Measurements from ENCODE around the gene PCSK4. TPM values are rescaled to one million over a fixed set of nuclear protein-coding genes. Genes with fewer than 3 reads are reported as not detected.

PCSK4 gene
- total RNA-seq, 4 donors from 2014 or later = 1.2 to 6.5 (median 2.9) TPM

DNA sequence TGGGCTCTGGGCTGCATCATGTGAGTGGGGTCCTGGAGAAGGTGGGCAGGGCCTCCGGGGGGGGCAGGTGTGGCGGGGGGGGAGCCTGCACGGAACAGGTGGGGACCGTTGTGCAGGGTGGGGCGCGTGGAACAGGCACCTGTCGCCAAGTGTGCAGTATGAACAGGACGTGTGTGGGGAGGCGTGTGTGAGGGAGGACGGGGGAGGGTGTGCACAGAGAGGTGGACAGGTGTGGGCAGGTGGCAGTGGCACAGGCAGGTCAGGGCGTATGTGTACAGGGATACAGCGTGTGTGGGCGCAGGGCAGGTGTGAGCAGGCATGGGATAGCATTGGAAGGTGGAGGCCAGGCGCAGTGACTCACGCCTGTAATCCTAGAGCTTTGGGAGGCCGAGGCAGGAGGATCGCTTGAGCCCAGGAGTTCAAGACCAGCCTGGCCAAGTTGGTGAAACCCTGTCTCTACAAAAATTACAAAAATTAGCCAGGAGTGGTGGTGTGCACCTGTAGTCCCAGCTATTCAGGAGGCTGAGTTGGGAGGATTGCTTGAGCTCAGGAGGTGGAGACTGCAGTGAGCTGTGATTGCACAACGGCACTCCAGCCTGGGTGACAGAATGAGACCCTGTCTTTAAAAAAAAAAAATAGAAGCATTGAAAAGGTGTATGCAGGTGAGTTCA lies 37.0 kb upstream of the PCSK4 start:
- H3K4me3 ChIP-seq (ENCODE audit: low read depth, poor library complexity, severe bottlenecking) = no peak overlapping the region
- intact Hi-C loops (cut with DNase I; ENCODE audit: low total_unique reads) = no loop called here
- WGBS, 2 donors = 47 to 64% methylated on average over 14 to 18 of the region's 18 CpGs
- TF ChIP-seq CTCF (IDR thresholded peaks at IDR 0.05) = no peak
- no peak for TF ChIP-seq POLR2A (IDR thresholded peaks at IDR 0.05)
- DNase-seq (ENCODE audit: low spot score in 2 of 2) = no peak

GRCh38 chr19:1526066-1526778 lies 36.1 kb upstream of the PCSK4 start:
- 74 to 79% methylated on average over 30 to 33 of the region's 33 CpGs for WGBS, 2 donors
- intact Hi-C loops (cut with DNase I; ENCODE audit: low total_unique reads) = no loop called here
- no peak overlapping the region for H3K4me3 ChIP-seq (ENCODE audit: low read depth, poor library complexity, severe bottlenecking)
- no peak for DNase-seq (ENCODE audit: low spot score in 2 of 2)
- TF ChIP-seq POLR2A (IDR thresholded peaks at IDR 0.05) (no peak), CTCF (IDR thresholded peaks at IDR 0.05) (no peak)

DNA sequence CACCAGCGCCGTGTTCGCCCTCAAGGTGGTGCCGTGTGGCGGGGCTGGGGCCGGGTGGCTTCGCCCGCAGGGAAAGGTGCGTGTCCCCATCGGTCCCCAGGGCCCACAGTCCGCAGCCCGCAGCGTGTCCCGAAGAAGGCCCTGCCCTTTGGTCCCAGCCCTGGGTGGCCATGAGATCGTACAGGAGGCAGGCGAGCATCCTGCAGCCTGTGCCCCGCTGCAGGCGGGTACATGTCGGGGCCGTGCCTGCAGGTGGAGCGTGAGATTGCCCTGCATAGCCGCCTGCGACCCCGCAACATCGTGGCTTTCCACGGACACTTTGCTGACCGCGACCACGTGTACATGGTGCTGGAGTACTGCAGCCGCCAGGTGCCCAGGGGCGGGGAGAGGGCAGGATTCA lies 35.2 kb upstream of the PCSK4 start:
- H3K4me3 ChIP-seq (ENCODE audit: low read depth, poor library complexity, severe bottlenecking) = no peak overlapping the region

DNA sequence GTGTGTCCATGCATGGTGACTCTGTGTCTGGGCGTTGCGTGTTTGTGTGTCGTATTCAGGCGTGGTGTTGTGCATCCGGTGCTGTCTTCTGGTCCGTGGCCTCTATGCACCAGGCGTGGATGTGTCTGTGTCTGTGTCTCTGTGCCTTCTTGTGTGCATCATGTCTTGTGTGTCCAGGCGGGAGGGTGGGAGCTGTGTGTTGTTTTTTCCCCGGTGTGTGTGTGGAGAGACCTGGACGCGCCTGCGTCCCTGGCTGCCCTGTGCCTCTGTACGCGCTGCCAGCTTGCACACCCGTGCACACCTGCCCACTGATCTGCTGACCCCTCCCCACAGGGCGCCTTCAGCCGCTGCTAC lies 34.8 kb upstream of the PCSK4 start:
- WGBS, 2 donors = 51 to 60% methylated on average over 17 of the region's 17 CpGs
- intact Hi-C loops (cut with DNase I; ENCODE audit: low total_unique reads) = no loop called here
- TF ChIP-seq POLR2A (IDR thresholded peaks at IDR 0.05) (no peak), CTCF (IDR thresholded peaks at IDR 0.05) (no peak)
- DNase-seq (ENCODE audit: low spot score in 2 of 2) = no peak
- no peak overlapping the region for H3K4me3 ChIP-seq (ENCODE audit: low read depth, poor library complexity, severe bottlenecking)

More for the DNA sequence above, 35.2 kb upstream of the PCSK4 start:
- DNase-seq (ENCODE audit: low spot score in 2 of 2) = no peak
- intact Hi-C loops (cut with DNase I; ENCODE audit: low total_unique reads) = no loop called here
- 47 to 73% methylated on average over 9 to 27 of the region's 31 CpGs for WGBS, 2 donors
- no peak for TF ChIP-seq POLR2A (IDR thresholded peaks at IDR 0.05)
- no peak for TF ChIP-seq CTCF (IDR thresholded peaks at IDR 0.05)

- intact Hi-C loops (cut with DNase I; ENCODE audit: low total_unique reads) = no loop called here
- H3K4me3 ChIP-seq (ENCODE audit: low read depth, poor library complexity, severe bottlenecking) = no peak overlapping the region
- TF ChIP-seq CTCF (IDR thresholded peaks at IDR 0.05) = no peak
- TF ChIP-seq POLR2A (IDR thresholded peaks at IDR 0.05) = no peak
- 7 to 10% methylated on average over 34 to 36 of the region's 49 CpGs for WGBS, 2 donors
- no peak for DNase-seq (ENCODE audit: low spot score in 2 of 2)
Observed at GRCh38 chr19:1524287-1524971, 34.3 kb upstream of the PCSK4 start.
